ENCODE results near the gene VPS37B.
A peak's percentile ranks its signal among the peaks of the same experiment; 100 is the strongest.
"Not testable (repeated sequence)": the region's sequence is repeated elsewhere in the genome, so short reads cannot be mapped to it uniquely, and the experiment has no call there.

Gene VPS37B

GRCh38 chr12:122884091-122884826, 11.7 kb downstream of the VPS37B start:
- no peak for DNase-seq

- DNase-seq: peak in 2 of 56 donors; percentile 37 to 47
Observed at GRCh38 chr12:122882908-122883558, 12.9 kb downstream of the VPS37B start.

GRCh38 chr12:122880668-122881067, 15.3 kb downstream of the VPS37B start:
- DNase-seq: peak in 40 of 56 donors; percentile 20 to 81 (median 58)

GRCh38 chr12:122880155-122880667, 15.7 kb downstream of the VPS37B start:
- no peak for DNase-seq

- DNase-seq: no peak
Observed at GRCh38 chr12:122878780-122879612, 16.9 kb downstream of the VPS37B start.

DNA sequence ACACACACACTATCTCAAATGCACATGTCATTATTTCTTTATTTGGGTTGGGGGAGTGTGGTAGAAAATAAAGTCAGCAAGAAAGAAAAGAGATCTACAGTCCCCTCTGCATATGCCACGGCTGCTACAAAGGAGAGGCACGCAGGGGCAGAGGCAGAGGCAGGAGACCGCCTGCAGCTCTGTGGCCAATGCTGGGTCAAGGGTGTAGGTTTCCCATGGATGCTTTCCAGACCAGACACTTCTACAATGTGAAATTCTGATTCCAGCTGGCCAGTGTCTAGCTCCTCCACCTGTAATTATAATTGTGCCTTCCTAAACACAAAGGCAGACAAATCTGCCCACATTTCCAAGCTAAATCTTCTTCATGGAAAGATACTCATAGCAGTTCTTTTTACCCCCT, 19.2 kb downstream of the VPS37B start:
- DNase-seq: no peak

- not testable (repeated sequence) for DNase-seq
Observed at GRCh38 chr12:122876281-122876680, 19.6 kb downstream of the VPS37B start.

DNA sequence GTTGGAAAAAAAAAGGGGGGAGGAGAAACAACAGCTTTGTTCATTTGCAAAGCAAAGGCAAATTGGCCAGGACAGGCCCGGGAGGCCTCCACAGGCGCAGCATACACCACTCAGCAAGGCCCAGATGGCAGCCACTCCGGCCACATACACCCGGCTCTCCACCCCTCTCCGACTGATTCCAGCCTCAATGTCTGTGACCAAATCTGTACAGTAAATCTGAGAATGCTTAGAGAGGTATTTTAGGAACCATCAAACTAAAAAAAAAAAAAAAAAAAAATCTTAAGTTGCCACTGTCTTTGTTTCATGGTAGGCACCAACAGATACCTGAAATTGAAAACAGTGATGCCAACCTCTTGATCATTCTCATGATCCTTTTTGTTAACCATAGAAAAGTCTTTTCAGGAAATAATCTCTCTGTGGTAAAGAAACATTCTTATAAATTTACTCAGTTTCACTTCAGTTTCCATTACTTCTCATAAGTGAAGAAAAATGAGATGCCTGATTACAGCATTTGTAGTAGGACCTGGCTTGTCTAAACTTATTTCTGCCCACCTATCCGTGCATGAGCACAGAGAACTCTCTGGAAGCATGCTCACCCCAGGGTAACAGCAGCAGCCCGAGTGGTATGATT, 20.2 kb downstream of the VPS37B start:
- DNase-seq: peak in 9 of 56 donors; percentile 26 to 58 (median 36)

DNA sequence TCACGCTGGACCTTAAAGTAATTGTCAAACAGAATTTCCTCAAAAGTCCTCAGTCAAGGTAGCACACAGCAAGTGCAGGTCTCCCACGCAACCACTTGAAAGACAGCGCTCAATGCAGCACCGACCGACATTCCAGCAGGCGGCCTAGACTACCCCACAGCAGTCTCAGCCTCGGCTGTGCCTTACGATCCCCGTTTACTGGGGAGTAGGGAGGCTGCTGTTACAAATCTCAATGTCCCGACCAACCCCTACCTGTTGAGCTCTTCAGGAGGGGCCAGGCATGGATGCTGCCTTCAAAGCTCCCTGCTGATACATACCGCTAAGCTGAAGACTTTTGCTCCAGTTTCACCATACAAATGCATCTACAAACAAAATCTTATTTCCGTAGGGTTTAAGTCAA, 21.8 kb downstream of the VPS37B start:
- DNase-seq: no peak

DNA sequence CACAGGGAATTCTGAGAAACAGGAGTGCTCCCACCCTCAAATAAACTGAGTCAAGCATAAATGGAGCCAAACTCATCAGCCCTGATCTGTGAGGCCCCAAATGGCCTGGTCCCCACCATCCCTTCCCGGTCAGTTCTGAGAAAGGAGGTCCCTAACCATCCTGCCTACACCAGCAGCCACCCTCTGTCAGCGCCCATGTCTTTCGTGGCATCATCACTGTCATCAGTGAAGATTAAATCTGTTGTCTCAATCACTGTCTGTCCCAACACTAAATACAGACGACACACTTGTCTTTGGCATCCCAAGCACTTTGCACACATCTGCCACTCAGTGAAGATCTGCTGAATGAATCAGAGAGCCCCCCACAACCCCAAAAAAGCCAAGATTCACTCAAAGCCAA, 22.4 kb downstream of the VPS37B start:
- DNase-seq: no peak

- no peak for DNase-seq
Observed at GRCh38 chr12:122872815-122873361, 23.0 kb downstream of the VPS37B start.

DNA sequence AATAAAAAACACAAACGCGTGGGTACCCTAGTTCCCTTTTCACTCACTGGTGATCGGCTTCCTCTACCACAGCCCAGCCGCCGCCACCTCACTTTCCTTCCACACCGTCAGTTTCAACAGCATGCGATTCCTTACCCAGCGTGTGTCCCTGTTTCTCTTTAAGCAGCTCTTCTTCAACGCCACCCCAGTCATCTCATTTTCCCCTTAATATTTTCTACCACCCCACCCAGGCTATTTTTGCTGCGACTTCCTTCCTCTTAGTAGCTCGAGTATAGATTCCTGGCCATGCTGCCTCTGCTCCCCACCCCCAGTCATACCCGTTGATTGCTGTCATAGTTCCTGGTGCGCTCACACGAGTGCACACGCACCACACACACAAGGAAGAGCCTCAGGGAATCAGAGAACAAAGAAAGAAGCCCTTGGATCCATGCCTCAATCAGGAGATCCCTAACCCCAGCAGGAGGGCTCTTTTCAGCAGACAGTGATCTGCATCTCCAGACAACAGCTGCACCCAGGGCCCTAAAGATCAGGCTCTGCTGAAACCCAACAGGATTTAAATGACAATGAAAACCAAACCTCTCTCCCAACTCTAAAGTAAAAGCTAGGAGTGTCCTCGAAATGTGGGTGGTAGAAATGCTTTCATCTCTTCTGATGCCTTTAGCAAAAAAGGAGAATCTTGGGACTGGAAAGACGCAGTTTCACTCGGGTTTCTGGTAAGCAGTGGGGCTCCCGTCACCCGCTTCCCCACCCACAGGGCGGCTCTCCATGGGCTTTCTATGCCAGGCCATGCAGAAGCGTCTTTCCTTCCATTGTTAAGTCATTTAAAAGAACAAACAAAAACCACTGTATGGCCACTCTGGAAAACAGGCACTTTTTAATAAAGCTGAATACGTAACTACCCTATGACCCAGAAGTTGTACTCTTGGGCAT, 23.8 kb downstream of the VPS37B start:
- peak in 17 of 56 donors; percentile 22 to 75 (median 51) for DNase-seq

DNA sequence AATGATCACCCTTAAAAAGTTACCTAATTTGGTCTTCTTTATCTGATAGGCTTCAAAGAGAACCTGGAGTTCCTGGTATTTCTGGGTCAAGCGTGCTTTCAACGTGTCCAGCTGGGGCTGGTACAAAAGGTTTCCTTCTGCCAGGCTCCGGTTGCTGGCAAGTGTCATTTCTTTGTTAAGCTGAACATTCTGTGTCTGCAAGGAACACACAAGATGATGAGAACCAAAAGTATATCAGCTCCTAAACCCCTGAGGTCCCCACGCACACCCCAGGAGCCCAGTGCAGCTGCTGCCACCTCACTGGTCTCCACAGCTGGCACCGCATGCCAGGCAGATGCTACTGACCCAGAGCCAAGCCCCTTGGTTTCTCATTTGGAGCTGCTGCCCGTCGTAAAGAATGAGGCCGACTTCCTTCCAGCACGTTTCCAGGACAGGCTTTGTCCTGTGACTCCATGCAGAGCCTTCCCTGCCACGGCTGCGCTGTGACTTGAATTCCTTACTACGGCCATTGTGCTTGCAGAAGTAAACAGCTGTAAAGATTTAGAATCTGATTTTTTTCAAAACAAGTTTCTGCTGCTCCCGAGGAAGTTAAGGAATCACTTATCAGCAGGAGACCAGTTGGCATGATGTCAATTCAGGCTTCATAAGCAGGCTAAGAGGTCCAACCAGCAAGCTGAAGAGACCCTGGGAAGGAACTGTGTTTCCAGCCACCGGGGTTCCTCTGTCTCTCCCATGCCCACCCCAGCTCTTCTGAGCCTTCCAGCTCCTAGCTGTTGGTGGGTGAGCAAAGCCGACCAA, 24.9 kb downstream of the VPS37B start:
- peak in 18 of 56 donors; percentile 25 to 60 (median 42) for DNase-seq

- DNase-seq: no peak
Observed at GRCh38 chr12:122870163-122870842, 25.6 kb downstream of the VPS37B start.

- DNase-seq: no peak
Observed at GRCh38 chr12:122869207-122869973, 26.5 kb downstream of the VPS37B start.

GRCh38 chr12:122868471-122869177, 27.3 kb downstream of the VPS37B start:
- DNase-seq: no peak
